ENCODE results near the gene CEP112.

- no peak for TF ChIP-seq POLR2A (IDR thresholded peaks at IDR 0.05; ENCODE audit: low read depth, low read length)
- TF ChIP-seq FOS (IDR thresholded peaks at IDR 0.05; ENCODE audit: borderline replicate concordance, insufficient read depth, low read length), result no peak
- no peak for TF ChIP-seq JUN (IDR thresholded peaks at IDR 0.05; ENCODE audit: borderline replicate concordance, insufficient read depth, insufficient read length, low read depth)
- TF ChIP-seq, protein P1, sequence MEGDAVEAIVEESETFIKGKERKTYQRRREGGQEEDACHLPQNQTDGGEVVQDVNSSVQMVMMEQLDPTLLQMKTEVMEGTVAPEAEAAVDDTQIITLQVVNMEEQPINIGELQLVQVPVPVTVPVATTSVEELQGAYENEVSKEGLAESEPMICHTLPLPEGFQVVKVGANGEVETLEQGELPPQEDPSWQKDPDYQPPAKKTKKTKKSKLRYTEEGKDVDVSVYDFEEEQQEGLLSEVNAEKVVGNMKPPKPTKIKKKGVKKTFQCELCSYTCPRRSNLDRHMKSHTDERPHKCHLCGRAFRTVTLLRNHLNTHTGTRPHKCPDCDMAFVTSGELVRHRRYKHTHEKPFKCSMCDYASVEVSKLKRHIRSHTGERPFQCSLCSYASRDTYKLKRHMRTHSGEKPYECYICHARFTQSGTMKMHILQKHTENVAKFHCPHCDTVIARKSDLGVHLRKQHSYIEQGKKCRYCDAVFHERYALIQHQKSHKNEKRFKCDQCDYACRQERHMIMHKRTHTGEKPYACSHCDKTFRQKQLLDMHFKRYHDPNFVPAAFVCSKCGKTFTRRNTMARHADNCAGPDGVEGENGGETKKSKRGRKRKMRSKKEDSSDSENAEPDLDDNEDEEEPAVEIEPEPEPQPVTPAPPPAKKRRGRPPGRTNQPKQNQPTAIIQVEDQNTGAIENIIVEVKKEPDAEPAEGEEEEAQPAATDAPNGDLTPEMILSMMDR (IDR thresholded peaks at IDR 0.05; ENCODE audit: extremely low read depth in 1 of 2, insufficient read depth in 1 of 2, low read depth in 1 of 2, low read length in 2 of 2), result no peak
- no peak for TF ChIP-seq POLR2AphosphoS5 (IDR thresholded peaks at IDR 0.05; ENCODE audit: insufficient read depth, low read depth, low read length)
- TF ChIP-seq MAX (IDR thresholded peaks at IDR 0.05; ENCODE audit: insufficient read depth, insufficient read length), result no peak
Observed at GRCh38 chr17:65745241-65745640, 446.7 kb downstream of the CEP112 start.

Measured in endothelial cell of umbilical vein (primary cell).